Stromal cell of bone marrow (primary cell): Measurements from ENCODE around the gene NPTX2.

Experiments
- DNase-seq: peaks from one replicate; pipeline ENCODE4 v3.0.0-alpha.2; 2012; ENCODE audit warnings: low read depth

The NPTX2 gene

GRCh38 chr7:98619450-98620321 lies 2.6 kb downstream of the NPTX2 start:
- peak; percentile 50 for DNase-seq

GRCh38 chr7:98621573-98622482 lies 4.7 kb downstream of the NPTX2 start:
- DNase-seq: no peak

- DNase-seq: no peak
Observed at GRCh38 chr7:98622926-98623325, 5.8 kb downstream of the NPTX2 start.

- DNase-seq: no peak
Observed at GRCh38 chr7:98624846-98625420, 7.8 kb downstream of the NPTX2 start.

- no peak for DNase-seq
Observed at GRCh38 chr7:98626460-98627412, 9.7 kb downstream of the NPTX2 start.

- DNase-seq: no peak
Observed at GRCh38 chr7:98627413-98627790, 10.3 kb downstream of the NPTX2 start.

GRCh38 chr7:98628418-98628817 lies 11.3 kb downstream of the NPTX2 start:
- DNase-seq: no peak

GRCh38 chr7:98629001-98629431 lies 11.9 kb downstream of the NPTX2 start:
- no peak for DNase-seq

- no peak for DNase-seq
Observed at GRCh38 chr7:98630149-98630548, 13.1 kb downstream of the NPTX2 start.

GRCh38 chr7:98630770-98631169 lies 13.7 kb downstream of the NPTX2 start:
- no peak for DNase-seq

GRCh38 chr7:98638853-98639252 lies 21.8 kb downstream of the NPTX2 start:
- DNase-seq: no peak

- no peak for DNase-seq
Observed at GRCh38 chr7:98640375-98640774, 23.3 kb downstream of the NPTX2 start.

GRCh38 chr7:98641646-98642500 lies 24.8 kb downstream of the NPTX2 start:
- DNase-seq: no peak

GRCh38 chr7:98643236-98643985 lies 26.3 kb downstream of the NPTX2 start:
- no peak for DNase-seq

GRCh38 chr7:98646465-98646864 lies 29.4 kb downstream of the NPTX2 start:
- no peak for DNase-seq

- no peak for DNase-seq
Observed at GRCh38 chr7:98647326-98647725, 30.2 kb downstream of the NPTX2 start.

GRCh38 chr7:98651760-98652159 lies 34.7 kb downstream of the NPTX2 start:
- DNase-seq: no peak

- no peak for DNase-seq
Observed at GRCh38 chr7:98653601-98654310, 36.7 kb downstream of the NPTX2 start.
